Activated naive CD4-positive, alpha-beta T cell treated with anti-CD3 and anti-CD28 coated beads, Interleukin-2, amount 50 U/mL, for 72 hours (primary cell): ENCODE results near the gene TBC1D22A. TPM values are rescaled to one million over a fixed set of nuclear protein-coding genes. Genes with fewer than 3 reads are reported as not detected.

Experiments
- ATAC-seq, 2 donors: fragments of 150-1000 bp; cut with Tn5 transposase; 2 replicates each; pipeline ENCODE4 v1.10.0; 2021; ENCODE audit warnings: mild to moderate bottlenecking in 2 of 2, moderate library complexity in 2 of 2
- DNase-seq, 2 donors: peaks; one replicate each; pipeline ENCODE4 v3.0.0; 2021 to 2022; ENCODE audit warnings: low spot score in 2 of 2
- H3K27ac Mint-ChIP-seq, 2 donors: one replicate each; pipeline ENCODE4 v1.8.0; 2022; ENCODE audit warnings: mild to moderate bottlenecking in 2 of 2, mixed read lengths in 2 of 2
- H3K36me3 Mint-ChIP-seq, 2 donors: one replicate each; pipeline ENCODE4 v1.8.0; 2022; ENCODE audit warnings: mixed read lengths in 2 of 2
- H3K9me3 Mint-ChIP-seq, 2 donors: one replicate each; pipeline ENCODE4 v1.8.0; 2022; ENCODE audit warnings: mixed read lengths in 2 of 2
- total RNA-seq, 2 donors: library from RNA; stranded (reverse); gene quantifications; one replicate each; pipeline ENCODE4 v1.2.3, GENCODE V29; 2022

Gene TBC1D22A
- total RNA-seq, 2 donors from 2014 or later = 17.8 to 50.8 TPM

- ATAC-seq = no peak
- peak overlapping the region in 1 of 2 donors; percentile 90 for H3K27ac Mint-ChIP-seq
- peaks cover 23 to 27% of the 10 kb centered on the region in 2 donors for H3K36me3 Mint-ChIP-seq
- no peaks in the 10 kb centered on the region for H3K9me3 Mint-ChIP-seq
- no peak for DNase-seq
These were observed 152.0 kb downstream of the TBC1D22A start for GRCh38 chr22:46914481-46914880.

- ATAC-seq = no peak
- no peak for DNase-seq
- no peaks in the 10 kb centered on the region for H3K9me3 Mint-ChIP-seq
- peak overlapping the region in 1 of 2 donors; percentile 90 for H3K27ac Mint-ChIP-seq
- peaks cover 23 to 33% of the 10 kb centered on the region in 2 donors for H3K36me3 Mint-ChIP-seq
These were observed 152.8 kb downstream of the TBC1D22A start for GRCh38 chr22:46914916-46915894.

- Mint-ChIP-seq H3K27ac (peak overlapping the region; percentile 8 to 72), H3K9me3 (no peaks in the 10 kb centered on the region), H3K36me3 (peaks cover 23 to 34% of the 10 kb centered on the region in 2 donors)
- peak in 1 of 2 donors; percentile 22 for ATAC-seq
- no peak for DNase-seq
These were observed 153.7 kb downstream of the TBC1D22A start for GRCh38 chr22:46915950-46916730.

GRCh38 chr22:46916886-46917770, 154.7 kb downstream of the TBC1D22A start:
- peaks cover 0 to 3% of the 10 kb centered on the region in 2 donors for H3K9me3 Mint-ChIP-seq
- ATAC-seq = no peak
- H3K36me3 Mint-ChIP-seq = peaks cover 23 to 44% of the 10 kb centered on the region in 2 donors
- DNase-seq = no peak
- H3K27ac Mint-ChIP-seq = peak overlapping the region; percentile 33 to 58

- Mint-ChIP-seq H3K9me3 (peaks cover 0 to 3% of the 10 kb centered on the region in 2 donors), H3K27ac (peak overlapping the region; percentile 33 to 58), H3K36me3 (peaks cover 23 to 47% of the 10 kb centered on the region in 2 donors)
- ATAC-seq (no peak), DNase-seq (no peak)
These were observed 155.3 kb downstream of the TBC1D22A start for GRCh38 chr22:46917771-46918101.

- Mint-ChIP-seq H3K27ac (no peak overlapping the region), H3K36me3 (peaks cover 23 to 42% of the 10 kb centered on the region in 2 donors), H3K9me3 (peaks cover 0 to 3% of the 10 kb centered on the region in 2 donors)
- ATAC-seq (no peak), DNase-seq (no peak)
These were observed 155.7 kb downstream of the TBC1D22A start for GRCh38 chr22:46918197-46918596.

- H3K27ac Mint-ChIP-seq = no peak overlapping the region
- ATAC-seq = no peak
- peaks cover 8 to 33% of the 10 kb centered on the region in 2 donors for H3K36me3 Mint-ChIP-seq
These were observed 159.6 kb downstream of the TBC1D22A start for GRCh38 chr22:46922037-46922436.

GRCh38 chr22:46923394-46923793, 160.9 kb downstream of the TBC1D22A start:
- Mint-ChIP-seq H3K27ac (no peak overlapping the region), H3K36me3 (peaks cover 4 to 27% of the 10 kb centered on the region in 2 donors), H3K9me3 (peaks cover 0 to 3% of the 10 kb centered on the region in 2 donors)
- DNase-seq (no peak), ATAC-seq (peak in 1 of 2 donors; percentile 5)

More at GRCh38 chr22:46922037-46922436, 159.6 kb downstream of the TBC1D22A start:
- H3K9me3 Mint-ChIP-seq = peaks cover 0 to 3% of the 10 kb centered on the region in 2 donors
- no peak for DNase-seq

GRCh38 chr22:46925818-46926217, 163.4 kb downstream of the TBC1D22A start:
- DNase-seq (no peak), ATAC-seq (no peak)
- Mint-ChIP-seq H3K9me3 (peaks cover 0 to 3% of the 10 kb centered on the region in 2 donors), H3K36me3 (peaks cover 0 to 13% of the 10 kb centered on the region in 2 donors), H3K27ac (no peak overlapping the region)

GRCh38 chr22:46929046-46929709, 166.7 kb downstream of the TBC1D22A start:
- no peak for DNase-seq
- ATAC-seq = no peak
- peaks cover 0 to 14% of the 10 kb centered on the region in 2 donors for H3K36me3 Mint-ChIP-seq
- no peak overlapping the region for H3K27ac Mint-ChIP-seq
- H3K9me3 Mint-ChIP-seq = no peaks in the 10 kb centered on the region

- Mint-ChIP-seq H3K36me3 (peaks cover 0 to 14% of the 10 kb centered on the region in 2 donors), H3K27ac (no peak overlapping the region), H3K9me3 (no peaks in the 10 kb centered on the region)
- ATAC-seq (no peak), DNase-seq (no peak)
These were observed 167.3 kb downstream of the TBC1D22A start for GRCh38 chr22:46929710-46930204.

GRCh38 chr22:46931414-46931813, 169.0 kb downstream of the TBC1D22A start:
- no peak for ATAC-seq
- peaks cover 0 to 14% of the 10 kb centered on the region in 2 donors for H3K36me3 Mint-ChIP-seq

GRCh38 chr22:46931881-46932280, 169.4 kb downstream of the TBC1D22A start:
- ATAC-seq = no peak
- peaks cover 0 to 14% of the 10 kb centered on the region in 2 donors for H3K36me3 Mint-ChIP-seq
- no peak for DNase-seq
- no peaks in the 10 kb centered on the region for H3K9me3 Mint-ChIP-seq
- H3K27ac Mint-ChIP-seq = no peak overlapping the region

More at GRCh38 chr22:46931414-46931813, 169.0 kb downstream of the TBC1D22A start:
- Mint-ChIP-seq H3K27ac (no peak overlapping the region), H3K9me3 (no peaks in the 10 kb centered on the region)
- no peak for DNase-seq

- Mint-ChIP-seq H3K36me3 (peaks cover 0 to 14% of the 10 kb centered on the region in 2 donors), H3K27ac (peak overlapping the region; percentile 58 to 74)
- no peak for ATAC-seq
These were observed 170.8 kb downstream of the TBC1D22A start for GRCh38 chr22:46933040-46933930.

More at GRCh38 chr22:46933040-46933930, 170.8 kb downstream of the TBC1D22A start:
- H3K9me3 Mint-ChIP-seq = no peaks in the 10 kb centered on the region
- DNase-seq = no peak
